Measurements from ENCODE around the gene CDK17.

The CDK17 gene

GRCh38 chr12:96257550-96258103 lies 142.6 kb downstream of the CDK17 start:
- DNase-seq = no peak

GRCh38 chr12:96256672-96257361 lies 143.4 kb downstream of the CDK17 start:
- DNase-seq = no peak

GRCh38 chr12:96255077-96255476 lies 145.2 kb downstream of the CDK17 start:
- no peak for DNase-seq

GRCh38 chr12:96250119-96250685 lies 150.0 kb downstream of the CDK17 start:
- no peak for DNase-seq

- no peak for DNase-seq
Observed at GRCh38 chr12:96249196-96250118, 150.8 kb downstream of the CDK17 start.

GRCh38 chr12:96248136-96248931 lies 151.9 kb downstream of the CDK17 start:
- no peak for DNase-seq

GRCh38 chr12:96247563-96247962 lies 152.7 kb downstream of the CDK17 start:
- DNase-seq = no peak

GRCh38 chr12:96246926-96247505 lies 153.2 kb downstream of the CDK17 start:
- DNase-seq = no peak

GRCh38 chr12:96244826-96245225 lies 155.4 kb downstream of the CDK17 start:
- no peak for DNase-seq

- DNase-seq = no peak
Observed at GRCh38 chr12:96242597-96242996, 157.6 kb downstream of the CDK17 start.

GRCh38 chr12:96241846-96242256 lies 158.4 kb downstream of the CDK17 start:
- DNase-seq = no peak

GRCh38 chr12:96241431-96241830 lies 158.8 kb downstream of the CDK17 start:
- no peak for DNase-seq

- no peak for DNase-seq
Observed at GRCh38 chr12:96240656-96241055, 159.6 kb downstream of the CDK17 start.

- DNase-seq = peak; percentile 29
Observed at GRCh38 chr12:96239711-96240635, 160.3 kb downstream of the CDK17 start.

- DNase-seq = no peak
Observed at GRCh38 chr12:96238336-96239047, 161.7 kb downstream of the CDK17 start.

GRCh38 chr12:96237465-96238077 lies 162.7 kb downstream of the CDK17 start:
- DNase-seq = no peak

GRCh38 chr12:96237035-96237434 lies 163.2 kb downstream of the CDK17 start:
- DNase-seq = no peak

GRCh38 chr12:96236221-96236822 lies 163.9 kb downstream of the CDK17 start:
- DNase-seq = no peak

- DNase-seq = no peak
Observed at GRCh38 chr12:96235484-96235826, 164.8 kb downstream of the CDK17 start.
